Measurements from ENCODE around the gene FLRT1. TPM values are rescaled to one million over a fixed set of nuclear protein-coding genes. Genes with fewer than 3 reads are reported as not detected.

FLRT1 gene
- total and polyA plus RNA-seq, 2 of the 13 experiments (the other 11 are each of a cell fraction or from before 2014, with no cell fraction given), result 0.02 to 0.08 TPM

DNA sequence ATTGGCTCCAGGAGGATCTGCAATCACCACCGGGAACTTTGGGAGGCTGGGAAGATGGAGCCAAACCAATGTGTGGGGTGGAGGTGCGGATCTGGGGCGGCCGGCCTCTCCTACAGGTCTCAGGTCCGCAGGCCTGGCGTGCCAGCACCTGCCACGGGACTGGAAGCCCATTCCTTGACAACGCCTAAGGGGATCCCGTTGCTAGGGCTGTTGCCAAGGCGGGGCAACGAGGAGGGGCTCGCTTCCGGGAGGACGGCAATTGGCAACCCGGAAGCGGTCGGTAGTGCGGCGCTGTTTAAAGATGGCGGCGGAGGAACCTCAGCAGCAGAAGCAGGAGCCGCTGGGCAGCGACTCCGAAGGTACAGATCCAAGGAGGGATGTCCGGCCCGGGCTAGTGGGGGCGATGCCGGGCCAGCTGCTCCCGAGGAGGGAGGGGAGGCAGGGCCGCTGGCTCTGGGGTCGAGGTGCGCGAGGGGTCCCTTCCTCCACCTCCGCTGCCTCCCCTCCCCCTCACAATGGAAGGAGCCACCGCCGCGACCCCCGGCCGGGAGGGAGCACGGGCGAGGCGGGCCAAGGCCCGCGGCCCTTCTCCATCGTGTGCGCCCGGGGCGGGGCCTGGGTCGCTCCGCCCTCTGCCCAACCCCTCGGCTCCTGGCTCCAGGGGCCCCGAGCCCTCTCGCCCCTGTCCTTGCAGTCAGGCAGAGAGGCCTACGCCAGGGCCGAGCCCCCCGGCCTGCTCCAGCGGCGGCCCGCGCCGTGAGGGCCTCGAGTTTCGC lies 49.4 kb upstream of the FLRT1 start, which contains the start of gene OTUB1 (continued):
- TF ChIP-seq, protein P1, sequence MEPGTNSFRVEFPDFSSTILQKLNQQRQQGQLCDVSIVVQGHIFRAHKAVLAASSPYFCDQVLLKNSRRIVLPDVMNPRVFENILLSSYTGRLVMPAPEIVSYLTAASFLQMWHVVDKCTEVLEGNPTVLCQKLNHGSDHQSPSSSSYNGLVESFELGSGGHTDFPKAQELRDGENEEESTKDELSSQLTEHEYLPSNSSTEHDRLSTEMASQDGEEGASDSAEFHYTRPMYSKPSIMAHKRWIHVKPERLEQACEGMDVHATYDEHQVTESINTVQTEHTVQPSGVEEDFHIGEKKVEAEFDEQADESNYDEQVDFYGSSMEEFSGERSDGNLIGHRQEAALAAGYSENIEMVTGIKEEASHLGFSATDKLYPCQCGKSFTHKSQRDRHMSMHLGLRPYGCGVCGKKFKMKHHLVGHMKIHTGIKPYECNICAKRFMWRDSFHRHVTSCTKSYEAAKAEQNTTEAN (CRISPR knock-in tag; conservative IDR thresholded peaks at IDR 0.05), result 0 out of 2 replicates have a peak, but pooled peaks have one; percentile 61
- no peak for TF ChIP-seq RBAK (CRISPR knock-in tag; IDR thresholded peaks at IDR 0.05)
- TF ChIP-seq YEATS4 (CRISPR knock-in tag; IDR thresholded peaks at IDR 0.05; ENCODE audit: borderline replicate concordance), result peak; percentile 89
- TF ChIP-seq PLRG1 (conservative IDR thresholded peaks at IDR 0.05), result no peak
- TF ChIP-seq, protein P2, sequence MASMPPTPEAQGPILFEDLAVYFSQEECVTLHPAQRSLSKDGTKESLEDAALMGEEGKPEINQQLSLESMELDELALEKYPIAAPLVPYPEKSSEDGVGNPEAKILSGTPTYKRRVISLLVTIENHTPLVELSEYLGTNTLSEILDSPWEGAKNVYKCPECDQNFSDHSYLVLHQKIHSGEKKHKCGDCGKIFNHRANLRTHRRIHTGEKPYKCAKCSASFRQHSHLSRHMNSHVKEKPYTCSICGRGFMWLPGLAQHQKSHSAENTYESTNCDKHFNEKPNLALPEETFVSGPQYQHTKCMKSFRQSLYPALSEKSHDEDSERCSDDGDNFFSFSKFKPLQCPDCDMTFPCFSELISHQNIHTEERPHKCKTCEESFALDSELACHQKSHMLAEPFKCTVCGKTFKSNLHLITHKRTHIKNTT (CRISPR knock-in tag; IDR thresholded peaks at IDR 0.05), result no peak
- peak; percentile 45 for TF ChIP-seq ARNT2 (CRISPR knock-in tag; IDR thresholded peaks at IDR 0.05; ENCODE audit: low read depth)
- TF ChIP-seq REL (CRISPR knock-in tag; conservative IDR thresholded peaks at IDR 0.05), result peak; percentile 64; the same call in 1 of the 2 replicates
- TF ChIP-seq, protein P3, sequence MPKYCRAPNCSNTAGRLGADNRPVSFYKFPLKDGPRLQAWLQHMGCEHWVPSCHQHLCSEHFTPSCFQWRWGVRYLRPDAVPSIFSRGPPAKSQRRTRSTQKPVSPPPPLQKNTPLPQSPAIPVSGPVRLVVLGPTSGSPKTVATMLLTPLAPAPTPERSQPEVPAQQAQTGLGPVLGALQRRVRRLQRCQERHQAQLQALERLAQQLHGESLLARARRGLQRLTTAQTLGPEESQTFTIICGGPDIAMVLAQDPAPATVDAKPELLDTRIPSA (CRISPR knock-in tag; IDR thresholded peaks at IDR 0.05; ENCODE audit: borderline replicate concordance), result peak; percentile 89; the same call in 1 of the 2 replicates
- TF ChIP-seq HDAC2 (CRISPR knock-in tag; IDR thresholded peaks at IDR 0.05), result peak; percentile 47
- TF ChIP-seq, protein P4, sequence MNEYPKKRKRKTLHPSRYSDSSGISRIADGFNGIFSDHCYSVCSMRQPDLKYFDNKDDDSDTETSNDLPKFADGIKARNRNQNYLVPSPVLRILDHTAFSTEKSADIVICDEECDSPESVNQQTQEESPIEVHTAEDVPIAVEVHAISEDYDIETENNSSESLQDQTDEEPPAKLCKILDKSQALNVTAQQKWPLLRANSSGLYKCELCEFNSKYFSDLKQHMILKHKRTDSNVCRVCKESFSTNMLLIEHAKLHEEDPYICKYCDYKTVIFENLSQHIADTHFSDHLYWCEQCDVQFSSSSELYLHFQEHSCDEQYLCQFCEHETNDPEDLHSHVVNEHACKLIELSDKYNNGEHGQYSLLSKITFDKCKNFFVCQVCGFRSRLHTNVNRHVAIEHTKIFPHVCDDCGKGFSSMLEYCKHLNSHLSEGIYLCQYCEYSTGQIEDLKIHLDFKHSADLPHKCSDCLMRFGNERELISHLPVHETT (CRISPR knock-in tag; conservative IDR thresholded peaks at IDR 0.05), result no peak; the same call in 1 of the 2 replicates
- no peak for TF ChIP-seq ZFP82 (CRISPR knock-in tag; IDR thresholded peaks at IDR 0.05; ENCODE audit: borderline replicate concordance)
- TF ChIP-seq, protein P5, sequence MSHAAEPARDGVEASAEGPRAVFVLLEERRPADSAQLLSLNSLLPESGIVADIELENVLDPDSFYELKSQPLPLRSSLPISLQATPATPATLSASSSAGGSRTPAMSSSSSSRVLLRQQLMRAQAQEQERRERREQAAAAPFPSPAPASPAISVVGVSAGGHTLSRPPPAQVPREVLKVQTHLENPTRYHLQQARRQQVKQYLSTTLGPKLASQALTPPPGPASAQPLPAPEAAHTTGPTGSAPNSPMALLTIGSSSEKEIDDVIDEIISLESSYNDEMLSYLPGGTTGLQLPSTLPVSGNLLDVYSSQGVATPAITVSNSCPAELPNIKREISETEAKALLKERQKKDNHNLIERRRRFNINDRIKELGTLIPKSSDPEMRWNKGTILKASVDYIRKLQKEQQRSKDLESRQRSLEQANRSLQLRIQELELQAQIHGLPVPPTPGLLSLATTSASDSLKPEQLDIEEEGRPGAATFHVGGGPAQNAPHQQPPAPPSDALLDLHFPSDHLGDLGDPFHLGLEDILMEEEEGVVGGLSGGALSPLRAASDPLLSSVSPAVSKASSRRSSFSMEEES (CRISPR knock-in tag; IDR thresholded peaks at IDR 0.05), result peak; percentile 7; the same call in 1 of the 2 replicates
- no peak for TF ChIP-seq ZNF180 (CRISPR knock-in tag; IDR thresholded peaks at IDR 0.05; ENCODE audit: borderline replicate concordance, low read depth)
- TF ChIP-seq, protein P6, sequence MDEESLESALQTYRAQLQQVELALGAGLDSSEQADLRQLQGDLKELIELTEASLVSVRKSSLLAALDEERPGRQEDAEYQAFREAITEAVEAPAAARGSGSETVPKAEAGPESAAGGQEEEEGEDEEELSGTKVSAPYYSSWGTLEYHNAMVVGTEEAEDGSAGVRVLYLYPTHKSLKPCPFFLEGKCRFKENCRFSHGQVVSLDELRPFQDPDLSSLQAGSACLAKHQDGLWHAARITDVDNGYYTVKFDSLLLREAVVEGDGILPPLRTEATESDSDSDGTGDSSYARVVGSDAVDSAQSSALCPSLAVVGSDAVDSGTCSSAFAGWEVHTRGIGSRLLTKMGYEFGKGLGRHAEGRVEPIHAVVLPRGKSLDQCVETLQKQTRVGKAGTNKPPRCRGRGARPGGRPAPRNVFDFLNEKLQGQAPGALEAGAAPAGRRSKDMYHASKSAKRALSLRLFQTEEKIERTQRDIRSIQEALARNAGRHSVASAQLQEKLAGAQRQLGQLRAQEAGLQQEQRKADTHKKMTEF (CRISPR knock-in tag; IDR thresholded peaks at IDR 0.05), result peak; percentile 99
- no peak for TF ChIP-seq CCAR2 (optimal IDR thresholded peaks at IDR 0.05; ENCODE audit: low read depth, low read length)
- TF ChIP-seq SMC3 (IDR thresholded peaks at IDR 0.05; ENCODE audit: low read length), result no peak
- no peak for TF ChIP-seq NR3C1 (CRISPR knock-in tag; IDR thresholded peaks at IDR 0.05)
- TF ChIP-seq ZNF790 (CRISPR knock-in tag; IDR thresholded peaks at IDR 0.05; ENCODE audit: borderline replicate concordance), result peak; percentile 63; the same call in 1 of the 2 replicates
- no peak for TF ChIP-seq MAFF (IDR thresholded peaks at IDR 0.05; ENCODE audit: low read depth, low read length)
- TF ChIP-seq, protein P7, sequence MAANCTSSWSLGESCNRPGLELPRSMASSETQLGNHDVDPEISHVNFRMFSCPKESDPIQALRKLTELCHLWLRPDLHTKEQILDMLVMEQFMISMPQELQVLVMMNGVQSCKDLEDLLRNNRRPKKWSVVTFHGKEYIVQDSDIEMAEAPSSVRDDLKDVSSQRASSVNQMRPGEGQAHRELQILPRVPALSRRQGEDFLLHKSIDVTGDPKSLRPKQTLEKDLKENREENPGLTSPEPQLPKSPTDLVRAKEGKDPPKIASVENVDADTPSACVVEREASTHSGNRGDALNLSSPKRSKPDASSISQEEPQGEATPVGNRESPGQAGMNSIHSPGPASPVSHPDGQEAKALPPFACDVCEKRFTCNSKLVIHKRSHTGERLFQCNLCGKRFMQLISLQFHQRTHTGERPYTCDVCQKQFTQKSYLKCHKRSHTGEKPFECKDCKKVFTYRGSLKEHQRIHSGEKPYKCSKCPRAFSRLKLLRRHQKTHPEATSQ (CRISPR knock-in tag; IDR thresholded peaks at IDR 0.05; ENCODE audit: borderline replicate concordance), result no peak; the same call in 1 of the 2 replicates
